A549 (cell line): ENCODE data around the gene CLIP2.

ENCODE experiments used
- POLR2A ChIP-seq: IDR thresholded peaks from 2 replicates; pipeline ENCODE4 v1.6.1; 2012; ENCODE audit warnings: mild to moderate bottlenecking, low read length
- ZFP36 ChIP-seq: fragments of 450-650 bp; IDR thresholded peaks from 2 replicates; pipeline ENCODE4 v1.6.1; 2014; ENCODE audit warnings: borderline replicate concordance; ENCODE audit not compliant: partially characterized antibody
- TF ChIP-seq, protein P1 (sequence below): fragments of >200 bp; sonication (Bioruptor Twin); formaldehyde crosslinking; IDR thresholded peaks from 3 replicates; pipeline ENCODE4 v1.5.1; 2016

DNA sequence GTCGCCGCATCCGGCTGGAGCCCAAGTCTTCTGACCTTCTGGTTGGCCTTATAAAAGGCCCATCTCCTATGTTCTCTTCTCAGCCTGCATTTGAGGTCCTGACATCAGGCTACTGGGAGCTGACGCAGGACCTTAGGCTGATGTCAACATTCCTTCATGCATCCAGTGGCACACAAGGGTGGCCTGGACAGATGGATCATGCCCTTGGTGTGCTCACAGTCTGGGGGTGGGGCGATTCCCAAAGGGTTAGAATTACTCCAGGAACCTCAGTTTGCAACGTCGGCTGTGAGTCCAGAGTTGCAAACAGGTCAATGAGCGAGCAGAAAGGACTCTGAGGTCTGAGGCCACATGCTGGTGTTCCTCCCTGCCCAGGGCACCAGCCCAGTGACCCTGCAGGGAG is 8.2 kb upstream of the CLIP2 start:
- TF ChIP-seq ZFP36 (no peak), POLR2A (no peak)
- TF ChIP-seq, protein P1, sequence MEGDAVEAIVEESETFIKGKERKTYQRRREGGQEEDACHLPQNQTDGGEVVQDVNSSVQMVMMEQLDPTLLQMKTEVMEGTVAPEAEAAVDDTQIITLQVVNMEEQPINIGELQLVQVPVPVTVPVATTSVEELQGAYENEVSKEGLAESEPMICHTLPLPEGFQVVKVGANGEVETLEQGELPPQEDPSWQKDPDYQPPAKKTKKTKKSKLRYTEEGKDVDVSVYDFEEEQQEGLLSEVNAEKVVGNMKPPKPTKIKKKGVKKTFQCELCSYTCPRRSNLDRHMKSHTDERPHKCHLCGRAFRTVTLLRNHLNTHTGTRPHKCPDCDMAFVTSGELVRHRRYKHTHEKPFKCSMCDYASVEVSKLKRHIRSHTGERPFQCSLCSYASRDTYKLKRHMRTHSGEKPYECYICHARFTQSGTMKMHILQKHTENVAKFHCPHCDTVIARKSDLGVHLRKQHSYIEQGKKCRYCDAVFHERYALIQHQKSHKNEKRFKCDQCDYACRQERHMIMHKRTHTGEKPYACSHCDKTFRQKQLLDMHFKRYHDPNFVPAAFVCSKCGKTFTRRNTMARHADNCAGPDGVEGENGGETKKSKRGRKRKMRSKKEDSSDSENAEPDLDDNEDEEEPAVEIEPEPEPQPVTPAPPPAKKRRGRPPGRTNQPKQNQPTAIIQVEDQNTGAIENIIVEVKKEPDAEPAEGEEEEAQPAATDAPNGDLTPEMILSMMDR: no peak
